Hematopoietic multipotent progenitor cell treated with erythropoietin and hydrocortisone succinate and interleukin-3 and kit ligand, for 15 days (in vitro differentiated cells): ENCODE results near the gene BRD3.
A peak's percentile ranks its signal among the peaks of the same experiment; 100 is the strongest.

Source experiments
- DNase-seq: peaks from one replicate; pipeline ENCODE4 v3.0.0-alpha.2; 2015; ENCODE audit warnings: low spot score

The BRD3 gene

GRCh38 chr9:134054891-134055811 is 12.7 kb downstream of the BRD3 start:
- DNase-seq: no peak

- DNase-seq: no peak
Observed at GRCh38 chr9:134053941-134054761, 13.7 kb downstream of the BRD3 start.

GRCh38 chr9:134053401-134053871 is 14.4 kb downstream of the BRD3 start:
- DNase-seq: no peak

- DNase-seq: no peak
Observed at GRCh38 chr9:134052941-134053340, 14.9 kb downstream of the BRD3 start.

GRCh38 chr9:134052491-134052890 is 15.3 kb downstream of the BRD3 start:
- DNase-seq: no peak

- DNase-seq: no peak
Observed at GRCh38 chr9:134051319-134051718, 16.5 kb downstream of the BRD3 start.

- DNase-seq: no peak
Observed at GRCh38 chr9:134050726-134051125, 17.1 kb downstream of the BRD3 start.

- no peak for DNase-seq
Observed at GRCh38 chr9:134049772-134050588, 17.8 kb downstream of the BRD3 start.

- DNase-seq: no peak
Observed at GRCh38 chr9:134049236-134049635, 18.6 kb downstream of the BRD3 start.

- no peak for DNase-seq
Observed at GRCh38 chr9:134048582-134048968, 19.3 kb downstream of the BRD3 start.

GRCh38 chr9:134047868-134048581 is 19.8 kb downstream of the BRD3 start:
- no peak for DNase-seq

- no peak for DNase-seq
Observed at GRCh38 chr9:134046894-134047681, 20.7 kb downstream of the BRD3 start.

- no peak for DNase-seq
Observed at GRCh38 chr9:134045841-134046544, 21.8 kb downstream of the BRD3 start.

- no peak for DNase-seq
Observed at GRCh38 chr9:134044944-134045343, 22.9 kb downstream of the BRD3 start.

GRCh38 chr9:134043531-134043988 is 24.3 kb downstream of the BRD3 start:
- no peak for DNase-seq

- DNase-seq: no peak
Observed at GRCh38 chr9:134041649-134041962, 26.2 kb downstream of the BRD3 start.

- peak; percentile 46 for DNase-seq
Observed at GRCh38 chr9:134040781-134041648, 26.8 kb downstream of the BRD3 start.

- no peak for DNase-seq
Observed at GRCh38 chr9:134040176-134040565, 27.7 kb downstream of the BRD3 start.
